HG02943 (cell line): ENCODE measurements around the gene KCND2.

ENCODE experiments used
- ATAC-seq: cut with Tn5 transposase; IDR thresholded peaks from one replicate; pipeline ENCODE4 v1.9.1; 2021; ENCODE audit warnings: mild to moderate bottlenecking, low read depth, moderate library complexity; ENCODE audit not compliant: unreplicated experiment

Gene KCND2

DNA sequence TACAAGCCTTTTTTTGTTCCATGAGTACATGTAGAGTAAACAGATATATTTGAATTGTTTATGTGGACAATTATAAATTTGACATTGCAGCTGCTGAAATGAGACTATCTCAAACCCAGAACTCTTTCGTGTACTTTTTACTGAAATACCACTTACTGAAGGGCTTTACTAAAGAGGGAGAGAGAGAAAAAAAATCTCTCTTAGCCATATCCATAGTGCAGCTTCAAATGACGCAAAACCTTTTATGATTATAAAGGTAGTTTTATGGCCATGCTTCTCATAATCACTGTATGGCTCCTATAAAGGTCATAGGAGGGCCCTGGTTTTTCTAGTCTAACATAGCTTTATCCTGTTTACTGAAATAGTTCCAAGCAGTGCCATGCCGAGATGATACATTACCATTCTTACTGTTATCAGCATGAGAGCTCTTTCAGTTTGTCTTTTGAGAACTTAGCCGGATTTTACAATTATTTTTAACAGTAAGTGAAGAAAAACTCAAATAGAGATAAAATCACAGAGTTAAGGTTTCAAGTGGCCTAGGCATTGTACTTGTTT, 35.1 kb downstream of the KCND2 start:
- ATAC-seq = no peak

GRCh38 chr7:120311028-120311788, 38.2 kb downstream of the KCND2 start:
- ATAC-seq = no peak

GRCh38 chr7:120320218-120320961, 47.4 kb downstream of the KCND2 start:
- ATAC-seq = no peak

DNA sequence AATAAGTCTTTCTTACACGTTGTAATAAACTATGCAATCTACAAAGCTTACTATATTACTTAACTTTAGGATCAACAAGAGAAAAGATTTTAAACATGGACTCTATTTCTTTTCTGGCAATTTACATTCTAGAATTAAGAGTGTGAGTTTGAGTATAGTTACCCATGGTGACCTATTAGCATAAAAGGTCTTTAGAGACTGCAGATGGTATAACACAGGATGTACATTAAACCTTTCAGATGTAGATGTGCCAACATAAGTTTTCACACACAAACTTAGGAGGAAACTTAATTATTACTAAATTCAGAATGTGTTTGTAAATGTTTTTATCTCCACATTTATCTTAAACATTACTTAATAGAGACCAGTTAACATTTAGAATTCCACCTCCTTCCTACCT, 54.1 kb downstream of the KCND2 start:
- no peak for ATAC-seq

DNA sequence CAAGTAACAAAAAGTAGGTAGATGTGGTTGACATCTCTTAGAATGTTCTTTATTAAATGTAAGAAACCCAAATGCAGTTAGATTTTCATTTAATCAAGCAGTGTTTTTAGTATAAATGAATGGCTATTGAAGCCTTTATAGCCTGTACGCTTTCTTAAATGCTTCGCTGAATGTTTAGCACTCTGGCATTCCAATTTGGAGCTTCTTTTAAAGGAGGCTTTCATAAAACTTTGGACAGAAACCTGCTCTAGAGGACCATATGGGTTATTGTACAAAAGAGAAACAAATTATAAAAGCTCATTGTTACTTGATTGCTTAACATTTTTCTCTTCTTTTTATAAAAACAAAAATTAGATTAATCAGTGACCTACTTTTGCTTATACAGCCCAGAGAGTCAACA, 59.5 kb downstream of the KCND2 start:
- no peak for ATAC-seq

DNA sequence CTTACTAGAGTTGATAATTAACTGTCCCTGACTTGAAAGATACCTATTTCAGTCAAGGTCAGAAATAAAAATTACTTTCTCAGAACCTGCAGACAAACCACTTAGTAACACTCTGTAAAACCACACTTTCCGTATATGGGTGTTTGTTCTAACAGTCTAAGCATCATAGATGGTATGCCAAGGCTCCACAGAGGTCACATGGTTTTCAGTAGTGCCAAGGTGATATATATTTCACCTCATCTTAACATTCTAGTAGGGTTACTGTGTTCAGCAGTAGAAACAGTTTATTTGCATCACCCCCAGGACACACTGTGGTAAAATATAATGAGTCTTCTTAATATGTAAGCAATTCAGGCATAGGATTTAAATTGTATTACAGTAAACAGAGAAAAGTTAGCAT, 61.5 kb downstream of the KCND2 start:
- peak; percentile 96 for ATAC-seq

GRCh38 chr7:120337308-120337907, 64.4 kb downstream of the KCND2 start:
- no peak for ATAC-seq

DNA sequence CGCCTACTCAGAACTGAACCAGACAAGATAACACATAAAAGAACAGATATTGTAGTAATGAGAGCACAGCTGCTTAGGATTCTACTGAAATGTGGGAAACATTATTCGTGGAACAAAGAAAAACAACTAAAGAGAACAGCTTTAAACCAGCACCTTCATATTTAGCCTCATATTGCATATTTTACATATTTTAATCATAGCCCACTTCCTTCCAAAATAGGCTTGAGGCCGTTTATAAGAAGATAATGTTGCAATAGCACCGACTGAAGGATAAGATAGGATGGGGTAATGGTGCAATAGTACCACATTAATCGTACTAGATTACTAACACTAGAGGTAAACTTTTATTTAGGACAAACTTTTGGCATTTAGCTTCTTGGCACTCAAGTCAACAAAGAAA, 71.3 kb downstream of the KCND2 start:
- no peak for ATAC-seq

GRCh38 chr7:120353171-120353570, 80.2 kb downstream of the KCND2 start:
- ATAC-seq = no peak

DNA sequence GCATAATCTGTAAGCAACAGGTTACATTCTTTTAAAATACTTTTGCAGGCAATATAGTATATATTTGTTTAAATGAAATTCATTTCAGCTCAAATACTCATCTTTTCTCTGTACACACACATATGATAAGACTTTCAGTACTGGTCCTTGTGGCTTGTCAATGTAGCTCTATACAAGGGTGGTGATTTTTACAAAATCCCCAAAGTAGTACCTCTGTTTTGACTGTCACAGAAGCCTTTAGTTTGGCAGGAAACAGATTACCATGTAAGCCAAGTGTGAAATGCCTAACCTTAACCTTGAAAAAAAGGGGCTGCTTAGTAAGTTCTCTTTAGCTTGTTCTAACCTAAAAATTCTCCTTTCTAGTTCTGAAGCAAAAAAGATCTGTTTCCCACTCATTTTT, 87.9 kb downstream of the KCND2 start:
- peak; percentile 89 for ATAC-seq

- no peak for ATAC-seq
Measured at GRCh38 chr7:120363414-120363813, 90.4 kb downstream of the KCND2 start.

DNA sequence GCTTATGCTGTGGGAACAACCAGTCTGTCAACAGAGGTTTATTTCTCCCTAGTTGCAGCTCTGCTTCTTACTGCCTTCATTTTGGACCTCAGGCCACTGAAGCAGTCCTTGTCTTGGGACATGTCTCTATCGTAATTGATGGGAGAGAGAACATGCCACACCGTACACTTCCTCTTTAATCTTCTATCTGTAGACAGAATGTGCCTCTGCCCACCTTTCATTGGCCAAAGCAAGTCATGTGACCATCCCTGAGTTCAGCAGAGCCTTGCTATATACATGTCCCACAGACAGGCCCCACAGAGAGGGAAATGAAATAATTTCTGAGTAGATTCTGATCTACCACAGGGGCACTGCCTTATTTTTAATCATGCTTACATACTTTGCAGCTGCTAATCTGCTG, 98.0 kb downstream of the KCND2 start:
- no peak for ATAC-seq

DNA sequence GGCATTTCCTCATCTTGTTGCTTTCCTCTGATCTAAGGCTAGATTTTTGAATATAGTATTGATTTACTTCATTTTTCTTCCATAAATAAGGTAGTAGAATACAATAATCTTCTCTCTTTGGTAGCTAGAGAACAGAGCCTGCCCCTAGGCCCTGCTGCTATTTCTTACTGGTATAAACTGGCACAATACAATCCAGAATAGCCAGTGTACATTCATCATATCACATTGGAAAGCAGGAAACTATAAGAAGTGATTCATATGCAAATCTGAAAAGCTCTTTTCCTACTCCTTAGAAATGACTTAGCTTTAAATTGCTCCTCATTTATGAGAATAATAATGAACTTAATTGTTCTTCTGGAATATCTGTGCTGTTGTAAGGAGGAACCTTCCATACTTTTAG, 100.2 kb downstream of the KCND2 start:
- no peak for ATAC-seq

DNA sequence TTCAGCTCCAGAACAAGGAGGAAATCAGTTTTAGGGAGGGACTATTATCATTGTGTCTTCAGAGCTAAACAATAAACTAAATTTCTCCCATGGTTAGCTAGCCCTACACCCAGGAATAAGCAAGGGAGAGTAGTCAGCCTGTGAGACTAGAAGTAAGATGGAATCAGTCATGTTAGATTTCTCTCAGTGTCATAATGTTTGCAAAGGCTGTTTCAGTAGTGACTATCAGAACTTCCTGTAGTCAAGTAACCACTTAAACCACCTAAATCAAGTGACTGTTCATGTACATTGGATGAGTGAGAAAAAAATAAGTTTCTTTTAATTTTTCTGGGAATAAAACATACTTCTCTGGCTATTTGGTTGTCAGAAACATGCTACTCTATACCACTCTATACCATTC, 121.6 kb downstream of the KCND2 start:
- no peak for ATAC-seq

- ATAC-seq = peak; percentile 85
Measured at GRCh38 chr7:120395526-120396019, 122.6 kb downstream of the KCND2 start.

DNA sequence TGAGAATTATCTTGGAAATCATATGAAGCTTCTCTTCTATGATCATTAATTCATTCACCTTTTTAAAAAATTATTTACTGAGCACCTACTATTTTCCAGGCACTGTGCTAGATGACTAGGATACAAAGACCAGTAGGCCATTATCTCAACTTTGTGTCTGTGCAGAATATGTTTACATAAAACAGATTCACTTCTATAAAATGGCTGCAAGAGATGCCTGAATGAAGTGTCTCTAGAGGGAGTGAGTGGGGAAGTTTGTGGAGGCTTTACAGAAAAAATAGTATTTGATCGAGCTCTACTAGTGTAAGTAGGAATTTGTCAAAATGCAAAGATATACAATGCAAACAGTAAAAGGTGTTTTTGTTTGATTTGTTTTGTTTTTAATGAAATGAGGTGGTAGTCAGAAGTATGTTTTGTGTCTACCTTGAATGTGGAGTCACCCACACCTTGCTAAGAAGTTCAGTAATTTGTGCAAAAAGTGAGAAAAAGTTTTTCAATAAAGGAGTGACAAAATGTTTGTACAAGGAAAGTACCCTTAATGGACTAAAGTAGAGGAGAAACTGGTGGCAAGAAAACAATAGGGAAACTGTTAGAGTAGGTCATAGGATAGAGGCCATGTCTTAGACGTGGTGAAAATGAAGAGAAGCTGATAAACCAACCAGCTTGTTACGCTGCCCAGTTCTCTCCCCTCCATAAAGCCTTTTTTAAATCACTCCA, 125.5 kb downstream of the KCND2 start:
- ATAC-seq = no peak

DNA sequence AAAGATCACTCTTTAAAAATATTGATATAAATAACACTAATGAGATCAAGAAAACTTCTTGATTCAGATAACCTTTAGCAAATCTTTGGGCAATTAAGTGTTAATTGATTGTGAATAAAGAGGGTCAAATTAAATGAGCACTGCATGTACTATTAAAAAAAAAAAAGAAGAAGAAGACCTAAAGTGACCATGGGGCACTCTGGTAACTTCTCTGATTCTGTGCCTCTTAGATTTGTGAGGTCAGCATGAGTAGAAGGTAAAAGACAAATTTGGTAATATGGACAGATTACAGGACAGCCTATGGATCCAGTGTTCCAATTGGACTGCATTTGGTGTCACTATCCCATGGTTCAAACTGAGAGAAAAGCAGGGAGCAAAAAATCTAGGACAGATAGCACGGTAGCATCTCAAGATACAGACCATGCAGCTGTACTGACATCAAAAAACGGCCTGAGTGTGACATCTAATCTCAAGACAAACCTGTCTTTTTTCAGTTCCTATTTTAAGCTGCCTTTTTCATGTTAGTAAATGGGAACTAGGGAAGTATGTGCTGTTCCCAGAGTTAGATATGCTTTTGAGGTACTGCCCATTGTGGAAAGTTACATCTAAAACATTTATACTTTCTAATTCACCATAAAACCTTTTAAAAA, 128.0 kb downstream of the KCND2 start:
- ATAC-seq = peak; percentile 31

- ATAC-seq = peak; percentile 52
Measured at GRCh38 chr7:120402079-120402767, 129.2 kb downstream of the KCND2 start.

DNA sequence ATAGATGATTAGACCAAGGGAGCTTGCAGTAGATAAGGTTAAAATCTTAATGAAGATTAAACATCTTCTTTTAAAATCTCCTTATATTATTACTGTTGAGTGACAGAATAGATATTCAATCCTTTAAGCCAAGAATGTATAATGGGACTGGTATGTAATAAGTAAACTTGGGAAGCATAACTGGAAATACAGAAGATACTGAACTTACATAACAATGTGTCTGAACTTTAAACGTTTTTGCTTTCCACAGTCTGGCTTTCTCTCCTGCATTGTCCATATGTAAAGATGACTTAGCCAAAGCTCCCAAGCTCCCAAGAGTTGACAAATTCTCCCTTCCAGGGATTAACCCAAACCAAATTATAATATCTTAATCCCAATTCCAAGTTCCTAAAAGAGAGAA, 129.8 kb downstream of the KCND2 start:
- no peak for ATAC-seq
